MCF 10A (cell line): Measurements from ENCODE around the gene SMAD3. TPM values are rescaled to one million over a fixed set of nuclear protein-coding genes. Genes with fewer than 3 reads are reported as not detected.

Experiments
- BruUV-seq: library from RNA; stranded (reverse); fragments of 400-500 nt; replicated peaks from 2 replicates; lab custom pipeline; 2021; lab: Mats Ljungman, UMichigan
- CTCF ChIA-PET: fragments of 300-600 bp; sonication (Branson Sonifier 250); formaldehyde crosslinking; extraction: SDS; loops from one replicate; lab custom pipeline; 2021; ENCODE audit warnings: antibody characterized with exemption, inconsistent platforms; lab: Yijun Ruan, JAX
- POLR2A ChIA-PET: fragments of 300-600, 350-650 bp; sonication (Branson Sonifier 250); formaldehyde crosslinking; extraction: SDS; loops from one replicate; lab custom pipeline; 2020; ENCODE audit warnings: antibody characterized with exemption, inconsistent platforms; lab: Yijun Ruan, JAX
- DNase-seq: peaks from one replicate; pipeline ENCODE4 v3.0.0-alpha.2; 2018; ENCODE audit not compliant: unreplicated experiment
- H3K27ac Mint-ChIP-seq: one replicate; pipeline ENCODE4 v1.8.0; 2022; ENCODE audit warnings: mild to moderate bottlenecking, low read depth, mixed read lengths; ENCODE audit not compliant: unreplicated experiment
- H3K27me3 Mint-ChIP-seq: one replicate; pipeline ENCODE4 v1.8.0; 2022; ENCODE audit warnings: mixed read lengths; ENCODE audit not compliant: insufficient read depth, unreplicated experiment
- H3K36me3 Mint-ChIP-seq: one replicate; pipeline ENCODE4 v1.8.0; 2022; ENCODE audit warnings: mild to moderate bottlenecking, moderate library complexity, mixed read lengths; ENCODE audit not compliant: insufficient read depth, unreplicated experiment
- H3K4me1 Mint-ChIP-seq: one replicate; pipeline ENCODE4 v1.8.0; 2022; ENCODE audit warnings: mixed read lengths; ENCODE audit not compliant: insufficient read depth, unreplicated experiment
- H3K4me3 Mint-ChIP-seq: one replicate; pipeline ENCODE4 v1.8.0; 2022; ENCODE audit warnings: mild to moderate bottlenecking, moderate library complexity, mixed read lengths; ENCODE audit not compliant: unreplicated experiment
- H3K9me3 Mint-ChIP-seq: one replicate; pipeline ENCODE4 v1.8.0; 2022; ENCODE audit warnings: mixed read lengths; ENCODE audit not compliant: unreplicated experiment
- CTCF ChIP-seq: fragments of 200-600 bp; IDR thresholded peaks from one replicate; pipeline ENCODE4 v1.8.0; 2022; ENCODE audit warnings: antibody characterized with exemption, mild to moderate bottlenecking; ENCODE audit not compliant: unreplicated experiment
- intact Hi-C: fragments of 100-400 bp; cut with micrococcal nuclease; formaldehyde crosslinking; loops from 2 replicates; pipeline ENCODE4 v1.14.1; 2022
- total RNA-seq: library from RNA; stranded (reverse); gene quantifications from 2 replicates; pipeline ENCODE4 v1.2.3, GENCODE V29; 2022

The SMAD3 gene
- total RNA-seq, 1 experiment from 2014 or later, result 19.9 TPM

DNA sequence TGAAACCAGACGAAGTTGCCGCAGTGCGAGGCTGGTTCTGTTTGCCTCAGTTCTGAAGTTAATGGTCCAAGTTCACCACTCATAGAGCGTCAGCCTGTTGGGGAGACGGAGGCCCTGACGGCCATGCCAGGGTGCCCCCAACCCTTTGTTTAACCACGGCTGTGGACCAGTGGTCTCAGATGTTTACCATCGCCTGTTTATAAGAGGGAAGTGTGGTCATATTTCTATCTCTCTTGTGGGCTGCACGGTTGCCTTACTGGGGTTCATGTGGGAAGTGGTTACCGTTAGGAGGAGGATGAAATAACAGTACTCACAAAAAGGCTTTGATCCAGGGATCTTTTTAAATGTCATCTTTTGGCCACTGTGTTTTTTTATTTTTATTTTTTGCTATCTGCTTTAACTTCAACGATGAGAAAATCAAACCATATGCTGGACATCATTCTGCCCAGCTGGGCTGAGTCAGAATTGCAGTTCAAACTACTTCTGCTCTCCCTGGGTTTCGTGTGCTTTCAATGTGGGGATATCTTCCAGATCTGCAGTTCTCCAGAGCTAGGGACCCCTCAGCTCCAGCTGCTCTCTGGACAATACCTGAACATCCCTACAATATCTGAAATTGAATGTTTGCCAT, 17.8 kb downstream of the SMAD3 start:
- no peak for TF ChIP-seq CTCF
- BruUV-seq, result no TSS peak
- peaks cover 49% of the 10 kb centered on the region for H3K4me1 Mint-ChIP-seq
- no peak overlapping the region for H3K27ac Mint-ChIP-seq
- H3K36me3 Mint-ChIP-seq, result peaks cover 4% of the 10 kb centered on the region
- no peaks in the 10 kb centered on the region for H3K9me3 Mint-ChIP-seq
- ChIA-PET POLR2A (interaction anchor here (1.2 kb wide), 1 partner anchor 11 kb away, joined by 3 read pairs; no protein-coding TSS in a partner anchor), CTCF (interaction anchor here (0.7 kb wide), 1 partner anchor 254 kb away, joined by 3 read pairs; no protein-coding TSS in a partner anchor)
- intact Hi-C loops, result no loop called here
- H3K27me3 Mint-ChIP-seq, result no peaks in the 10 kb centered on the region
- H3K4me3 Mint-ChIP-seq, result no peak overlapping the region
- DNase-seq, result no peak

DNA sequence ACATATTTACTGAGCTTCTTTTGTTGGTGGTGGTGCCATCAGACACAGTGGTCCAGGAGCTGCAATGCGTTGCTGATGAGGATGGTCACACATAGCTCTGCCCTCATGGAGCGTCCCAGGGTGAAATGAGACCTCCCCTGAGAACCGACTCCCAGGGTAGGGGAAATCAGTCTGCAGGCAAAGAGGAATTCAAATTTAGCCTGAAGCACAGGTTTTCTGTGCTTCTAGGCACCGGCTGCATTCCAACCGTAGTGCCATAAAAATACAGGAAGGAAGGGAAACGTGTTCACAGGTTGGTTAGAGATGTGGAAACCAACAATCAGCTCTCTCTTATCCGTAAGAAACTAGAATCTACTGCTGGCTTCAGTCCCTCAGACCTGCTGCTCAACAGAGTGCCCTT, 19.2 kb downstream of the SMAD3 start:
- ChIA-PET POLR2A (no interaction called here), CTCF (no interaction called here)
- no peak overlapping the region for H3K4me3 Mint-ChIP-seq
- intact Hi-C loops, result no loop called here
- peaks cover 57% of the 10 kb centered on the region for H3K4me1 Mint-ChIP-seq
- H3K9me3 Mint-ChIP-seq, result no peaks in the 10 kb centered on the region
- H3K27ac Mint-ChIP-seq, result no peak overlapping the region
- BruUV-seq, result no TSS peak
- no peaks in the 10 kb centered on the region for H3K27me3 Mint-ChIP-seq
- H3K36me3 Mint-ChIP-seq, result peaks cover 4% of the 10 kb centered on the region
- TF ChIP-seq CTCF, result no peak
- DNase-seq, result no peak

GRCh38 chr15:67085237-67085817, 19.9 kb downstream of the SMAD3 start:
- Mint-ChIP-seq H3K4me1 (peaks cover 55% of the 10 kb centered on the region), H3K36me3 (peaks cover 4% of the 10 kb centered on the region), H3K27ac (no peak overlapping the region), H3K27me3 (no peaks in the 10 kb centered on the region), H3K9me3 (no peaks in the 10 kb centered on the region), H3K4me3 (no peak overlapping the region)
- CTCF ChIA-PET, result no interaction called here
- POLR2A ChIA-PET, result interaction anchor here (1.0 kb wide), 1 partner anchor 89 kb away, joined by 4 read pairs; no protein-coding TSS in a partner anchor
- DNase-seq, result no peak
- no TSS peak for BruUV-seq
- no peak for TF ChIP-seq CTCF
- intact Hi-C loops, result no loop called here

- BruUV-seq, result no TSS peak
- intact Hi-C loops, result no loop called here
- Mint-ChIP-seq H3K4me3 (no peak overlapping the region), H3K27ac (no peak overlapping the region), H3K9me3 (no peaks in the 10 kb centered on the region), H3K27me3 (no peaks in the 10 kb centered on the region), H3K36me3 (peaks cover 4% of the 10 kb centered on the region), H3K4me1 (peaks cover 52% of the 10 kb centered on the region)
- POLR2A ChIA-PET, result interaction anchor here (0.7 to 1.0 kb wide), 3 partner anchors 39 to 88 kb away, joined by 3 to 4 read pairs (median 4); no protein-coding TSS in a partner anchor
- no peak for TF ChIP-seq CTCF
- peak; percentile 71 for DNase-seq
- CTCF ChIA-PET, result no interaction called here
Observed at GRCh38 chr15:67085818-67086636, 20.6 kb downstream of the SMAD3 start.
